K562 (cell line): Measurements from ENCODE around the gene NECAB3. TPM values are rescaled to one million over a fixed set of nuclear protein-coding genes. Genes with fewer than 3 reads are reported as not detected.

ENCODE experiments used
- ATAC-seq: fragments of 200-7000 bp; cut with Tn5 transposase; 3 replicates; pipeline ENCODE4 v1.9.1; 2020; ENCODE audit warnings: moderate library complexity
- BruUV-seq: library from RNA; stranded (reverse); fragments of 400-500 nt; replicated peaks from 2 replicates; lab custom pipeline; 2021; lab: Mats Ljungman, UMichigan
- CTCF ChIA-PET: fragments of 300-600 bp; formaldehyde crosslinking; extraction: SDS; loops from one replicate; lab custom pipeline; 2021; ENCODE audit warnings: low intra/inter-chr PET ratio; lab: Yijun Ruan, JAX
- POLR2A ChIA-PET: fragments of 300-600, 350-650 bp; sonication (Branson Sonifier 250); formaldehyde crosslinking; extraction: SDS; loops from one replicate; lab custom pipeline; 2021; ENCODE audit warnings: antibody characterized with exemption, inconsistent platforms; lab: Yijun Ruan, JAX
- DNase-seq, 4 experiments: peaks; one replicate each; pipeline versions ENCODE4 v3.0.0 to v3.0.0-alpha.2; 2011 to 2018; ENCODE audit warnings: low spot score in 3 of 4, mixed read lengths in 3 of 4; ENCODE audit errors: extremely low read depth in 1 of 4
- FAIRE-seq: peaks from 2 replicates; lab custom pipeline; 2011; peaks lifted over from hg19 to GRCh38; lab: Jason Lieb, UNC
- H2AFZ ChIP-seq: 2 replicates; pipeline ENCODE4 v1.6.0; 2011; ENCODE audit warnings: low read depth, low read length, control low read depth, inconsistent platforms
- H3K27ac ChIP-seq: fragments of 200-600 bp; 3 replicates; pipeline ENCODE4 v1.8.0; 2011; ENCODE audit warnings: low read depth, mild to moderate bottlenecking, control low read depth, inconsistent platforms, low read length, moderate library complexity, mixed read lengths; ENCODE audit errors: extremely low read depth
- H3K27me3 ChIP-seq, 2 experiments: fragments of 300-600 bp in 1 of 2; 2 replicates in 1 of 2; 3 replicates in 1 of 2; pipeline versions ENCODE4 v1.6.0 to v1.8.0; 2011; ENCODE audit warnings: inconsistent platforms in 2 of 2, low read length in 2 of 2, mild to moderate bottlenecking in 1 of 2, mixed read lengths in 1 of 2, moderate library complexity in 1 of 2; ENCODE audit not compliant: control insufficient read depth in 2 of 2, insufficient read depth in 2 of 2
- H3K36me3 ChIP-seq: fragments of 300-600 bp; 3 replicates; pipeline ENCODE4 v1.8.0; 2011; ENCODE audit warnings: mild to moderate bottlenecking, low read length, inconsistent platforms; ENCODE audit not compliant: control insufficient read depth, insufficient read depth
- H3K4me1 ChIP-seq, 2 experiments: fragments of 200-600 bp in 1 of 2; replicated peaks in 1 of 2; 2 replicates in 1 of 2; 3 replicates in 1 of 2; pipeline versions ENCODE4 v1.5.1 to v1.8.0; 2011; ENCODE audit warnings: inconsistent platforms in 2 of 2, low read length in 2 of 2, mild to moderate bottlenecking in 1 of 2, mixed read lengths in 1 of 2, moderate library complexity in 1 of 2; ENCODE audit not compliant: control insufficient read depth in 2 of 2, insufficient read depth in 2 of 2
- H3K4me2 ChIP-seq: 2 replicates; pipeline ENCODE4 v1.6.1; 2011; ENCODE audit warnings: low read length, control low read depth, inconsistent platforms, mixed read lengths; ENCODE audit not compliant: insufficient read depth
- H3K4me3 ChIP-seq: fragments of 200-600 bp; sonication (generic), shearing (Covaris generic); 2 replicates; pipeline ENCODE4 v1.5.1; 2016; ENCODE audit warnings: control low read depth, inconsistent platforms
- H3K79me2 ChIP-seq: fragments of 200-600 bp; 3 replicates; pipeline ENCODE4 v1.8.0; 2011; ENCODE audit warnings: low read length, inconsistent platforms; ENCODE audit not compliant: control insufficient read depth, insufficient read depth
- H3K9ac ChIP-seq, 2 experiments: 2 replicates each; pipeline versions ENCODE4 v1.6.0 to v1.6.1; 2011; ENCODE audit warnings: low read depth in 2 of 2, low read length in 2 of 2, control low read depth in 1 of 2, inconsistent platforms in 1 of 2, mild to moderate bottlenecking in 1 of 2, mixed read lengths in 1 of 2; ENCODE audit not compliant: insufficient read depth in 1 of 2
- H3K9me1 ChIP-seq: one replicate; pipeline ENCODE4 v1.6.0; 2011; ENCODE audit warnings: inconsistent platforms, mild to moderate bottlenecking, low read length, moderate library complexity; ENCODE audit not compliant: control insufficient read depth, insufficient read depth
- H3K9me3 ChIP-seq: replicated peaks from 2 replicates; pipeline ENCODE4 v1.5.1; 2011; ENCODE audit warnings: low read depth, low read length, inconsistent platforms; ENCODE audit not compliant: control insufficient read depth, insufficient read depth
- H4K20me1 ChIP-seq: replicated peaks from 2 replicates; pipeline ENCODE4 v1.6.1; 2011; ENCODE audit warnings: low read length, inconsistent platforms, mixed read lengths; ENCODE audit not compliant: control insufficient read depth, insufficient read depth
- ARHGAP35 ChIP-seq: fragments of 450-650 bp; IDR thresholded peaks from 2 replicates; pipeline ENCODE4 v1.6.1; 2018; ENCODE audit not compliant: partially characterized antibody
- ETS2 ChIP-seq: IDR thresholded peaks from 2 replicates; pipeline ENCODE4 v1.6.1; 2016; ENCODE audit warnings: borderline replicate concordance, missing genetic modification characterization, mild to moderate bottlenecking, moderate library complexity, missing compliant biosample characterization; ENCODE audit not compliant: poor library complexity, severe bottlenecking
- ILF3 ChIP-seq: fragments of 450-650 bp; IDR thresholded peaks from 2 replicates; pipeline ENCODE4 v1.6.1; 2018; ENCODE audit warnings: antibody characterized with exemption, mild to moderate bottlenecking, moderate library complexity, borderline replicate concordance
- NR2C2 ChIP-seq, 2 experiments: fragments of 200-800 bp in 1 of 2; sonication (Bioruptor generic) in 1 of 2; sonication (generic) in 1 of 2; formaldehyde crosslinking in 1 of 2; IDR thresholded peaks; 2 replicates each; pipeline versions ENCODE4 v1.6.1 to v1.8.0; 2016 to 2022; ENCODE audit warnings: mild to moderate bottlenecking in 1 of 2, missing compliant biosample characterization in 1 of 2, missing genetic modification characterization in 1 of 2, missing genetic modification reagents in 1 of 2
- PHF8 ChIP-seq: fragments of 200-600 bp; sonication (generic); IDR thresholded peaks from 2 replicates; pipeline ENCODE4 v1.6.1; 2012; ENCODE audit warnings: mixed run types, mild to moderate bottlenecking, inconsistent platforms, low read length, moderate library complexity, borderline replicate concordance
- POLR2AphosphoS5 ChIP-seq: IDR thresholded peaks from 2 replicates; pipeline ENCODE4 v1.6.1; 2011; ENCODE audit warnings: mild to moderate bottlenecking, low read depth, low read length, moderate library complexity; ENCODE audit not compliant: control insufficient read depth, insufficient read depth
- RBM22 ChIP-seq: fragments of 200-400 bp; formaldehyde crosslinking; IDR thresholded peaks from 2 replicates; pipeline ENCODE4 v1.6.1; 2018; ENCODE audit warnings: low read length, low read depth; ENCODE audit not compliant: poor library complexity, severe bottlenecking
- RFX5 ChIP-seq: IDR thresholded peaks from 2 replicates; pipeline ENCODE4 v1.6.1; 2011; ENCODE audit warnings: low read depth, mild to moderate bottlenecking, improper control_type of control experiment, low read length
- ZNF778 ChIP-seq: fragments of 450-650 bp; formaldehyde crosslinking; IDR thresholded peaks from 2 replicates; pipeline ENCODE4 v1.4.0; 2020; ENCODE audit warnings: mild to moderate bottlenecking, moderate library complexity
- WGBS: fragments of 100-300 bp; shearing (Covaris generic); methylation state at CpG from one replicate; pipeline ENCODE4 v1.1.6; 2016; ENCODE audit warnings: low coverage, mixed read lengths; ENCODE audit not compliant: insufficient coverage; ENCODE audit errors: missing lambda C conversion rate; 5-methylcytosine and 5-hydroxymethylcytosine counted together
- in situ Hi-C: fragments of 300-500 bp; cut with MboI; formaldehyde crosslinking; loops from 4 replicates; pipeline ENCODE4 v1.15.0; 2018; ENCODE audit warnings: inconsistent platforms, mixed read lengths
- intact Hi-C: fragments of 100-400 bp; cut with micrococcal nuclease; formaldehyde crosslinking; loops from 2 replicates; pipeline ENCODE4 v1.14.2; 2022
- polyA plus RNA-seq, 8 experiments: library from polyadenylated mRNA; depleted of rRNA in 4 of 8; stranded (reverse) in 5 of 8; unstranded in 3 of 8; fragments of >200 nt; fragmentation: Nextera tagmentation in 2 of 8; fragmentation: Illumina TruSeq in 1 of 8; extraction: Ambion mirVana in 2 of 8; extraction: Trizol in 1 of 8; gene quantifications; 2 replicates each; pipeline versions ENCODE4 v1.2.1 to v1.2.3, GENCODE V29; 2011 to 2014; ENCODE audit warnings: inconsistent platforms in 1 of 8, missing spikeins in 1 of 8
- total RNA-seq, 7 experiments: library from RNA; depleted of rRNA in 6 of 7; stranded (reverse); fragments of >200 nt in 6 of 7; fragmentation: Illumina TruSeq in 2 of 7; extraction: Trizol in 2 of 7; gene quantifications; 2 replicates each; pipeline versions ENCODE4 v1.2.1 to v1.2.3, GENCODE V29; 2011 to 2021; ENCODE audit warnings: low replicate concordance in 1 of 7
- TF ChIP-seq, protein P1 (sequence below): fragments of 450-650 bp; formaldehyde crosslinking; IDR thresholded peaks from 2 replicates; pipeline ENCODE4 v1.4.0; 2022; ENCODE audit warnings: mild to moderate bottlenecking, moderate library complexity
- TF ChIP-seq, protein P2 (sequence below): fragments of 450-650 bp; formaldehyde crosslinking; conservative IDR thresholded peaks from 2 replicates; pipeline ENCODE4 v1.4.0; 2022; ENCODE audit warnings: mild to moderate bottlenecking, missing genetic modification characterization

Gene NECAB3
- total and polyA plus RNA-seq, 9 of the 15 experiments (the other 6 are each of a cell fraction or from before 2014, with no cell fraction given): 0.94 to 63.3 (median 31.5) TPM

GRCh38 chr20:33622705-33623365, 51.4 kb downstream of the NECAB3 start:
- DNase-seq (no peak), FAIRE-seq (peak; percentile 19), ATAC-seq (no peak)
- Histone ChIP-seq H3K9me1 (no peaks in the 10 kb centered on the region), H3K9me3 (no peaks in the 10 kb centered on the region), H3K27ac (no peak overlapping the region), H3K79me2 (no peaks in the 10 kb centered on the region), H3K36me3 (peaks cover 22% of the 10 kb centered on the region; the same call in 2 of the 3 replicates), H3K4me3 (no peak overlapping the region), H4K20me1 (no peaks in the 10 kb centered on the region), H3K4me2 (no peak overlapping the region), H3K27me3 (no peaks in the 10 kb centered on the region), H2AFZ (no peak overlapping the region), H3K4me1 (no peaks in the 10 kb centered on the region), H3K9ac (0 out of 4 replicates have a peak overlapping the region, but pooled peaks of 1 of the 2 experiments have one; percentile 57)
- in situ Hi-C loops: no loop called here
- ChIA-PET CTCF (no interaction called here), POLR2A (no interaction called here)
- intact Hi-C loops: no loop called here
- 88% methylated on average over 10 of the region's 10 CpGs for WGBS
- BruUV-seq: no TSS peak
- TF ChIP-seq PHF8: no peak
- TF ChIP-seq ZNF778 (CRISPR knock-in tag): no peak
- TF ChIP-seq RFX5: no peak
- TF ChIP-seq ILF3: no peak
- TF ChIP-seq, protein P1, sequence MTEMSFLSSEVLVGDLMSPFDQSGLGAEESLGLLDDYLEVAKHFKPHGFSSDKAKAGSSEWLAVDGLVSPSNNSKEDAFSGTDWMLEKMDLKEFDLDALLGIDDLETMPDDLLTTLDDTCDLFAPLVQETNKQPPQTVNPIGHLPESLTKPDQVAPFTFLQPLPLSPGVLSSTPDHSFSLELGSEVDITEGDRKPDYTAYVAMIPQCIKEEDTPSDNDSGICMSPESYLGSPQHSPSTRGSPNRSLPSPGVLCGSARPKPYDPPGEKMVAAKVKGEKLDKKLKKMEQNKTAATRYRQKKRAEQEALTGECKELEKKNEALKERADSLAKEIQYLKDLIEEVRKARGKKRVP (CRISPR knock-in tag): no peak
- TF ChIP-seq NR2C2 (CRISPR knock-in tag; IDR thresholded peaks at IDR 0.05): no peak
- no peak for TF ChIP-seq NR2C2 (tag; IDR thresholded peaks at IDR 0.05)
- TF ChIP-seq RBM22: no peak
- TF ChIP-seq, protein P2, sequence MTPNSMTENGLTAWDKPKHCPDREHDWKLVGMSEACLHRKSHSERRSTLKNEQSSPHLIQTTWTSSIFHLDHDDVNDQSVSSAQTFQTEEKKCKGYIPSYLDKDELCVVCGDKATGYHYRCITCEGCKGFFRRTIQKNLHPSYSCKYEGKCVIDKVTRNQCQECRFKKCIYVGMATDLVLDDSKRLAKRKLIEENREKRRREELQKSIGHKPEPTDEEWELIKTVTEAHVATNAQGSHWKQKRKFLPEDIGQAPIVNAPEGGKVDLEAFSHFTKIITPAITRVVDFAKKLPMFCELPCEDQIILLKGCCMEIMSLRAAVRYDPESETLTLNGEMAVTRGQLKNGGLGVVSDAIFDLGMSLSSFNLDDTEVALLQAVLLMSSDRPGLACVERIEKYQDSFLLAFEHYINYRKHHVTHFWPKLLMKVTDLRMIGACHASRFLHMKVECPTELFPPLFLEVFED (CRISPR knock-in tag): no peak
- no peak for TF ChIP-seq POLR2AphosphoS5
- no peak for TF ChIP-seq ETS2 (tag)
- TF ChIP-seq ARHGAP35: no peak
